Naive thymus-derived CD8-positive, alpha-beta T cell (primary cell): ENCODE measurements around the gene TMEM184B. TPM values are rescaled to one million over a fixed set of nuclear protein-coding genes. Genes with fewer than 3 reads are reported as not detected.

ENCODE experiments used
- ATAC-seq, 2 donors: fragments of 150-1000 bp; cut with Tn5 transposase in 1 of 2; sonication (Bioruptor Pico), chemical (Tn5 transposase) in 1 of 2; 1 replicate in 1 of 2; 2 replicates in 1 of 2; pipeline ENCODE4 v1.10.0; 2021; ENCODE audit warnings: mild to moderate bottlenecking in 2 of 2, moderate library complexity in 2 of 2
- POLR2A ChIA-PET: fragments of 350-600 bp; sonication (Branson Sonifier 250); formaldehyde crosslinking; loops from one replicate; lab custom pipeline; 2021; ENCODE audit warnings: antibody characterized with exemption; lab: Charles Lee
- DNase-seq, 10 donors: peaks; one replicate each; pipeline versions ENCODE4 v3.0.0 to v3.0.0-alpha.2; 2020 to 2022
- H3K27ac Mint-ChIP-seq, 10 donors: one replicate each; pipeline ENCODE4 v1.8.0; 2020 to 2022; ENCODE audit warnings: mild to moderate bottlenecking in 10 of 10, mixed read lengths in 10 of 10, moderate library complexity in 4 of 10, inconsistent platforms in 1 of 10
- H3K27me3 Mint-ChIP-seq, 5 donors: one replicate each; pipeline ENCODE4 v1.8.0; 2021 to 2022; ENCODE audit warnings: mixed read lengths in 5 of 5
- H3K36me3 Mint-ChIP-seq, 3 donors: one replicate each; pipeline ENCODE4 v1.8.0; 2020 to 2022; ENCODE audit warnings: mixed read lengths in 3 of 3, mild to moderate bottlenecking in 2 of 3, inconsistent platforms in 1 of 3
- H3K4me1 Mint-ChIP-seq, 4 donors: one replicate each; pipeline ENCODE4 v1.8.0; 2021 to 2022; ENCODE audit warnings: mixed read lengths in 4 of 4
- H3K4me3 Mint-ChIP-seq, 10 donors: one replicate each; pipeline ENCODE4 v1.8.0; 2020 to 2022; ENCODE audit warnings: mild to moderate bottlenecking in 10 of 10, mixed read lengths in 10 of 10, moderate library complexity in 6 of 10, inconsistent platforms in 1 of 10
- H3K9me3 Mint-ChIP-seq, 9 donors: one replicate each; pipeline ENCODE4 v1.8.0; 2020 to 2022; ENCODE audit warnings: mixed read lengths in 9 of 9, mild to moderate bottlenecking in 3 of 9, inconsistent platforms in 1 of 9, moderate library complexity in 1 of 9
- polyA plus RNA-seq, 3 donors: library from polyadenylated mRNA; unstranded; fragments of 300-500 nt; fragmentation: Illumina TruSeq; gene quantifications; one replicate each; pipeline ENCODE4 v1.2.3, GENCODE V29; 2021
- total RNA-seq, 8 experiments: library from RNA in 2 of 8; stranded (reverse) in 2 of 8; gene quantifications; one replicate each; pipeline ENCODE4 v1.2.3 and lab custom pipeline; 2021 to 2026

Gene TMEM184B
- total and polyA plus RNA-seq, 5 experiments from 2014 or later, result 5.1 to 26.8 (median 13.0) TPM

DNA sequence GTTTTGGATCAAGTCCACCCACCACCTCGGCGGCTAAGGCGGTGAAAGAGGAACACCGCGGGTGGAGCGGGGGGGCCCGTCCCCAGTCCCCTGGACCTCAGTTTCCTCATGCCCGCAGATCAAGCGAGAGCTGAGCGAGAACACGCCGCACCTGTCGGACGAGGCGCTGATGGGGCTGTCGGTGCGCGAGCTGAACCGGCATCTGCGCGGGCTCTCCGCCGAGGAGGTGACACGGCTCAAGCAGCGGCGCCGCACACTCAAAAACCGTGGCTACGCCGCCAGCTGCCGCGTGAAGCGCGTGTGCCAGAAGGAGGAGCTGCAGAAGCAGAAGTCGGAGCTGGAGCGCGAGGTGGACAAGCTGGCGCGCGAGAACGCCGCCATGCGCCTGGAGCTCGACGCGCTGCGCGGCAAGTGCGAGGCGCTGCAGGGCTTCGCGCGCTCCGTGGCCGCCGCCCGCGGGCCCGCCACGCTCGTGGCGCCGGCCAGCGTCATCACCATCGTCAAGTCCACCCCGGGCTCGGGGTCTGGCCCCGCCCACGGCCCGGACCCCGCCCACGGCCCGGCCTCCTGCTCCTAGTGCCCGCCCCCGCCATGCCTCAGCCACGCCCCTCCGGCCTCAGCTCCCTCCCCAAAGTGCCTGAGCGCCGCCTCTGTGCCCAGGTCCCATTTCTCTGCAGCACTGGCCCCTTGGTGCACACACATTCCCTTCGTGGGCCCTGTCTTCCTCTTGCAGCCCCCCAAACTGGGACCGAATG lies 58.3 kb downstream of the TMEM184B start:
- H3K27me3 Mint-ChIP-seq, result no peaks in the 10 kb centered on the region
- H3K36me3 Mint-ChIP-seq, result peaks cover 0 to 5% (median 0%) of the 10 kb centered on the region in 3 donors
- H3K4me1 Mint-ChIP-seq, result peaks cover 4 to 25% (median 21%) of the 10 kb centered on the region in 4 donors
- DNase-seq, result peak; percentile 50 to 81 (median 66)
- H3K4me3 Mint-ChIP-seq, result peak overlapping the region; percentile 39 to 81 (median 60)
- H3K27ac Mint-ChIP-seq, result peak overlapping the region in 6 of 10 donors; percentile 6 to 77 (median 66)
- ATAC-seq, result peak; percentile 79 to 81
- H3K9me3 Mint-ChIP-seq, result no peaks in the 10 kb centered on the region
- POLR2A ChIA-PET, result interaction anchor here (1.0 to 2.4 kb wide), 6 partner anchors 10 to 71 kb away, joined by 3 to 15 read pairs (median 6); partner anchors contain the start of genes MAFF and PLA2G6

DNA sequence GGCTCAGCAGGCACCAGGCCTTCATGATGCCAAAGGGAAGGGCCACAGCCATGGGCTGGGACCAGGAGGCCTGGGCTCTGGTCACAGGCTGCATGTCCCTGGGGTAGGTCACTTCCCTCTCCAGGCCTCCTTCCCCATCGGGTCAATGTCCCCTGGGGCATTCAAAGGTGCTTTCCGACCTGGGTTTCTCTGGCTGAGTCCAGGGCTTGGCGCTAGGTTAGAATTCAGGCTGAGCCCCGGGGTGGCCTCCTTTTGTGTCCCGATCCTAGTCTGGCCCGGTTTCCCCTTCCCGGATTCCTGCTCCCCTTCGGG lies 58.9 kb downstream of the TMEM184B start:
- ATAC-seq (no peak), DNase-seq (no peak)
- H3K9me3 Mint-ChIP-seq, result no peaks in the 10 kb centered on the region
- H3K4me3 Mint-ChIP-seq, result peak overlapping the region in 8 of 10 donors; percentile 57 to 81 (median 64)
- H3K27me3 Mint-ChIP-seq, result no peaks in the 10 kb centered on the region
- POLR2A ChIA-PET, result interaction anchor here (1.0 to 2.4 kb wide), 6 partner anchors 10 to 70 kb away, joined by 3 to 15 read pairs (median 6); partner anchors contain the start of genes MAFF and PLA2G6
- peaks cover 0 to 5% (median 0%) of the 10 kb centered on the region in 3 donors for H3K36me3 Mint-ChIP-seq
- H3K4me1 Mint-ChIP-seq, result peaks cover 4 to 20% (median 16%) of the 10 kb centered on the region in 4 donors
- peak overlapping the region in 4 of 10 donors; percentile 15 to 75 (median 46) for H3K27ac Mint-ChIP-seq

DNA sequence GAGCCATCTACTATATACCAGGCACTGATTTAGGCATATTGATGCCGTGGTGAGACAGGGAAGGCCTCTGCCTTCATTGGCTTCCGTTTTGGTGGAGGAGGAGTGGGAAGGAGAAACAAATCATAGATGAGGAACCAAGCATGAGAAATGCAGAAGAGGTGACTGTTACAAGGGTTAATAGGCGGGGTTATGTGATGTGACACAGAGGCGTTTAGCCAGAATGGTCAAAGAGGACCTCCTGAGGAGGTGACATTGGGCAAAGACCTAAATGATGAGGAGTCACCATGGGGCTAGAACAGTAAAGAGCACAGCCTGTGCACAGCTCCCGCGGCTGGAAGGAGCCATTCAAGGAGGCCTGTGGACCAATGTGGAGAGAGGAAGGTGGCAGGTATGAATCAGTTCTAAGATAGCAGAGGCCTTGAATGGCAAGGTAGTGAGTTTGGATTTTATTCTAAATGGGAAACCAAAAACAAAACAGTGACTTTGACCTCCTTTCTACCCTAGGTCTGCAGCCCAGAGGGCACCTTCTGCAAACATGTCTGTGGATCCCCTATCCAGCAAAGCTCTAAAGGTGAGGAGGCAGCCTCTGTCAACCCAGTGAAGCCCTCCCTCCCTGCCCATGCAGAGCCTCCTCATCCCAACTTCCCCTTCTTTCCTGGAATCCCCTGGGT lies 59.4 kb downstream of the TMEM184B start:
- Mint-ChIP-seq H3K27ac (peak overlapping the region in 8 of 10 donors; percentile 15 to 75 (median 56)), H3K27me3 (no peaks in the 10 kb centered on the region), H3K4me1 (peaks cover 4 to 19% (median 16%) of the 10 kb centered on the region in 4 donors), H3K9me3 (no peaks in the 10 kb centered on the region), H3K36me3 (peaks cover 0 to 5% (median 0%) of the 10 kb centered on the region in 3 donors), H3K4me3 (peak overlapping the region in 9 of 10 donors; percentile 10 to 78 (median 40))
- ATAC-seq (no peak), DNase-seq (no peak)
- POLR2A ChIA-PET, result interaction anchor here (1.3 to 2.4 kb wide), 3 partner anchors 9 to 32 kb away, joined by 5 to 15 read pairs (median 11); partner anchors contain the start of genes MAFF and PLA2G6

DNA sequence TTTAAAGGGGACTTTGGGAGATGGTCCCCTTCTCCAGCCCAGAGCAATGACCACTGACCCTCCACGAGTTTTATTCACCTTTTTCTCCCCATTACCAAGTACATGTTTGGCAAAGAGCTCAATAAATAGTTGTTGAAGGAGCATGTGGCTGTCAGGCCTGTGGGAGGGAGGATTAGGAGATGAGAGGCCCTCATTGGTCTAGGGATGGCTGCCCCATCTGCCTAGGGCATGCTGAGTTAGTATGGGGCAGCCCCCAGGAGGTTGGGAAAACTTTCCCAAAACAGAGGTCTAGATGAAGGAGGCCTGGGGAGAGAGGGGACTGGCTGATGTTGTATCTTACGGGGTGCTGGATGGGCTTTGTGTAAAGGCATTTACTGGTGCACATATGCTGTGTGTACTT lies 60.4 kb downstream of the TMEM184B start:
- DNase-seq, result no peak
- peak overlapping the region in 1 of 10 donors; percentile 66 for H3K27ac Mint-ChIP-seq
- POLR2A ChIA-PET, result interaction anchor here (2.4 kb wide), 1 partner anchor 31 kb away, joined by 15 read pairs; the partner anchor contains the start of gene PLA2G6
- no peak overlapping the region for H3K4me3 Mint-ChIP-seq
- H3K9me3 Mint-ChIP-seq, result no peaks in the 10 kb centered on the region
- peaks cover 0 to 5% (median 0%) of the 10 kb centered on the region in 3 donors for H3K36me3 Mint-ChIP-seq
- no peaks in the 10 kb centered on the region for H3K27me3 Mint-ChIP-seq
- peaks cover 4 to 19% (median 13%) of the 10 kb centered on the region in 4 donors for H3K4me1 Mint-ChIP-seq
- ATAC-seq, result no peak

DNA sequence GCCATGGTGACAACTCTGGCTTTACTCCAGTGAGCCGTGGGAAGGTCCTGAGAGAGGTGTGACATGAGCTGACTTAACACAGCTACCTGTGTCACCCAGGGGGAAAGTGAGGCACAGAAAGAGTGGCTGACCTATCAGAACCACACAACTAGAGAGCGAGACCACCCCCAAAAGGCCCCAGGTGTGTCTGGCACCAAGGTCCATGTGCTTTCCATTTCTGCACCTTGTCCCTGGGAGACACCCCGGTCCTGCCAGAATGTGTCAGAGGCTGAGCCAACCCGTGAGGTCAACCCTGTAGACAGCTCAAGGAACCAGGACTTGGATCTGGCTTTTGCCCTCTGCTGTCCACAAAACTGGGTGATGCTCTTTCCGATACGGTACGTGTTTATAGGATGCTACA lies 61.3 kb downstream of the TMEM184B start:
- Mint-ChIP-seq H3K27ac (no peak overlapping the region), H3K4me3 (no peak overlapping the region), H3K4me1 (peaks cover 4 to 19% (median 13%) of the 10 kb centered on the region in 4 donors), H3K36me3 (peaks cover 0 to 4% (median 0%) of the 10 kb centered on the region in 3 donors), H3K9me3 (no peaks in the 10 kb centered on the region), H3K27me3 (no peaks in the 10 kb centered on the region)
- POLR2A ChIA-PET, result no interaction called here
- ATAC-seq, result no peak
- no peak for DNase-seq

DNA sequence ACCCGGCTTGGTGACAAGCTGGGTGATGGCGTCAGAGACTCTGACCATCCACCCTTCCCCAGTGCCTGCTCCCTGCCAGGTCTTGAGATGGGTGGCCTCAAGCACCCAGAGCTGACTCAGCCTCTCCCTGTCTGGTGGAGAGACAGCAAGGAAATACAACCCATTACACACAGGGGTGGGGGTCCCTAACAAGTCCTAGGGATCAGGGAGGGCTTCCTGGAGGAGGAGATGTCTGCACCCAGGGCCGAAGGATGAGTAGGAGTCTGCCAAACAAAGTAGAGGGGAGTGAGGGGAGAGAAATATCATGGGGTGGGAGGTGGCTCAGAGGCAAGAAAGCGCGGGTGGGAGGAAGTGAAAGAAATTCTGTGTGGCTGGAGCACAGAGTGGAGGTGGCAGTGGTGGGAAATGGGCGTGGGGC lies 64.2 kb downstream of the TMEM184B start:
- Mint-ChIP-seq H3K36me3 (peaks cover 0 to 2% (median 1%) of the 10 kb centered on the region in 3 donors), H3K4me1 (peaks cover 12 to 22% (median 21%) of the 10 kb centered on the region in 4 donors), H3K27ac (peak overlapping the region in 1 of 10 donors; percentile 64), H3K9me3 (no peaks in the 10 kb centered on the region), H3K27me3 (no peaks in the 10 kb centered on the region), H3K4me3 (no peak overlapping the region)
- ATAC-seq (no peak), DNase-seq (no peak)
- POLR2A ChIA-PET, result no interaction called here

DNA sequence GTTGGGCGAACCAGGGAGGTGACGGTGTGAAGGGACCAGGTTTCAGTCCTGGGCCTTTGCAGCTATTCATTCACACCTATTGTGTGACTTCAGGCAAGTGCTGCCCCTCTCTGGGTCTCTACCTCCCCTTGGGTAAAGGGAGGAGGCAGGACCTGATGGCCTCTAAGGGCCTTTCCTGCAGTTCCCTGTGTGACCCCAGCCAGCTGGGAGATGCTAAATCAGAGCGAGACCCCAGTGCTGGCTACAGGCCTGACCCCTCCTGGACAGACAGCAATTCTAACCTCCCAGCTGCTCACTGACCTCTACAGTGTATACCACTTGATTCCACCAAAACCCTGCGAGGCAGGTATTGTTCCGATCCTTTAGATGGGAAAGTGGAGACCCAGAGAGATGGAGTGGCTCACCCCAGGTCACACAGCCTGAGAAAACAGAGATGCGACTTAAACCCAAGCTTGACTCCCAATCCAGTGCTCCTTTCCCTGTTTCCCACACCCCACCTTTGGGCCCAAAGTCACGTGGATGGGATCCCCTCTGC lies 64.8 kb downstream of the TMEM184B start:
- Mint-ChIP-seq H3K4me1 (peaks cover 13 to 22% (median 20%) of the 10 kb centered on the region in 4 donors), H3K9me3 (no peaks in the 10 kb centered on the region), H3K27me3 (no peaks in the 10 kb centered on the region), H3K36me3 (peaks cover 0 to 2% (median 1%) of the 10 kb centered on the region in 3 donors), H3K27ac (peak overlapping the region in 1 of 10 donors; percentile 34), H3K4me3 (no peak overlapping the region)
- DNase-seq (no peak), ATAC-seq (no peak)
- POLR2A ChIA-PET, result no interaction called here

DNA sequence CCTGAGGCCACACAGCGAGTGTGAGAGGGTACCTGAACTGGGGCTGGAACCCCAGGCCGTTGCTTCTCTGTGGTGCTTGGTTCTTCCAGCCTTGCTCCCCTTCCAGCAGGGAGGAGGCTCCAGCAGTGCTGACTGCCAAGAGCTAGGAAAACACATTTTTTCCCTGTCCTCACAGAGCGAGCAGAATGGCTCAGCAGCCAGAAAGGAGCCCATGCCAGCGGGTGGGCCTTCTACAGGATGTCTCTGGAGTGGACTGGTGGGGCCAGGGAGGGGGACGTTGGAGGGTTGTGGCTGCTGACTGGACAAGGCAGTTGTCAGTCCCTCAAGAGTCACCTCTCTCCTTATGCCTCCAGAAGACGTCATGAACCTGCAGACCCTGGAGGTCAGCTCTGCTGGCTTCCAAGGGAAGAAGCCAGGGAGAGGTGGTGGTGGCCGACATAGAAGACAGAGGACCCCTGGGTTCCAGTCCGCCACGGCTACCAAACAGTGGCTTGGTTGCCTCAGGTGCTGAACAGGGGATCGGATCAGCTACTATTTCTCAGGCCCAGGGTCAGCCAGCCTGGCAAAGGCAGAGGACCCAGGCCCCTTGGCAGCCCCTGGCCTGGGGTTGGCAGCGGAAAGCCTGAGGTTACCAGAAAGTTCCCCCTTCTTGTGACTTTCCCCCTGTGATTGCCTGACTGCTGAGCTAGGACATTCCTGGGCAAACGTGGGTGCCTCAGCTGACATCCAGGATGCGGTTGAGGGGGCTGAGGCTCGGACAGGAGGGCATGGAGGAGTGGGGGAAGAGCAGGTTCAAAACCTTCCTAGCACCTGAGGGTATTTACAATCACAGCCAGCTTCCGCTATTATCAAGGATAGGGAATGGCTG lies 67.3 kb downstream of the TMEM184B start:
- POLR2A ChIA-PET, result interaction anchor here (0.7 to 0.8 kb wide), 3 partner anchors 11 to 24 kb away, joined by 3 read pairs; partner anchors contain the start of gene PLA2G6
- H3K36me3 Mint-ChIP-seq, result peaks cover 0 to 1% (median 0%) of the 10 kb centered on the region in 3 donors
- peak overlapping the region in 2 of 10 donors; percentile 46 to 58 for H3K4me3 Mint-ChIP-seq
- H3K27ac Mint-ChIP-seq, result peak overlapping the region in 8 of 10 donors; percentile 29 to 81 (median 67)
- H3K27me3 Mint-ChIP-seq, result no peaks in the 10 kb centered on the region
- H3K9me3 Mint-ChIP-seq, result no peaks in the 10 kb centered on the region
- DNase-seq (no peak), ATAC-seq (no peak)
- peaks cover 19 to 39% (median 33%) of the 10 kb centered on the region in 4 donors for H3K4me1 Mint-ChIP-seq

DNA sequence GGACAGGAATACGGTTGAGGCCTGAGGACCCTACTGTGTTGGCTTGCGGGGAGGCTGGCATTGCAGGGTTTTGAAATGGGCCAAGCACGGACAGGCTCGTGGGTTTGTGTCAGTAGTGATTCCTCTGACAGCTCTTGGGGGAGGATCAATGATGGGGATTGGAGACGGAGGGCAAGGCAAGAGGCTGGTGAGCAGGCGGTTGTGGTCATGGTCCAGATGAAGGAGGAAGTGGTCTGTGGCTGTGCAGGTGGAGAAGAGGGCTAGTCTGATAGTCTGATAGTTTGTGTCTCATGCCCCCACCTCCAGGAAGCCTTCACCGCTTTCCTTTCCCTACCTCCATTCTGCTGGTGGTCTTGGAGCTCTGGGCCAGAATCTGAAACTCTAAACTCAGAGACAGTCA lies 68.0 kb downstream of the TMEM184B start:
- no peaks in the 10 kb centered on the region for H3K27me3 Mint-ChIP-seq
- H3K9me3 Mint-ChIP-seq, result no peaks in the 10 kb centered on the region
- no peak for DNase-seq
- POLR2A ChIA-PET, result interaction anchor here (1.1 to 1.3 kb wide), 2 partner anchors 10 to 24 kb away, joined by 5 read pairs; partner anchors contain the start of gene PLA2G6
- H3K36me3 Mint-ChIP-seq, result peaks cover 0 to 1% (median 0%) of the 10 kb centered on the region in 3 donors
- H3K4me1 Mint-ChIP-seq, result peaks cover 19 to 41% (median 35%) of the 10 kb centered on the region in 4 donors
- H3K4me3 Mint-ChIP-seq, result peak overlapping the region in 5 of 10 donors; percentile 38 to 81 (median 46)
- peak overlapping the region; percentile 37 to 81 (median 68) for H3K27ac Mint-ChIP-seq
- no peak for ATAC-seq

DNA sequence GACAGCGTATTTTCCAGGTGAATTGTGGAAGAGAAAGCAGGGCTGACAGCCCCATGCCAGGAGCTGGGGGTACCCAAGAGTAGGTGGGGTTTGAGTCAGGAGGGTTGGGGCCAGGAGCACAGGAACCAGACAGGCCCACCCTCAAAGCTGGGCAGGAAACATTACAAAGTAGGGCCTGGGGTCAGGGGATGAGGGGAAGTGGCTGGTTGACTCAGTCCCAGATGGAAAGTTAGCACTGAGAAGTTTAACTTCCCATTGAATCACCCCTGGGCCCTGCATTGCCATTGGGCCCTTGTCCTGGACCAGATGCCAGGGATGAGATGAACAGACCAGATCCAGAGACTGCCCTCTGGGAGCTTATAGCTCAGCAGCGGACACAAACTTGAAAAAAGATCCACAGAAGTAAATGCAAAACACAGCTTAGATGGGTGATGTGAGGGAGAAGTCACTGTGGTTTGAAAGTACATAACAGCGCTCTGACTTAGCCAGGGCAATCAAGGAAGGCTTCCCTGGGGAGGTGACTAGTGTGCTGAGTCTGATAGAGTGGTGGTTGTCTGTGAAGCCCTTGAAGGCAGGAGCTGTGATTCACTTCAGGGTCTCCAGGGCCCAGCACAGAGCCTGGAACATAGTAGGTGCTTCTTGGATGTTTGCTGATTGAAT lies 68.8 kb downstream of the TMEM184B start:
- POLR2A ChIA-PET, result interaction anchor here (0.5 to 1.8 kb wide), 6 partner anchors 10 to 479 kb away, joined by 3 to 6 read pairs (median 4); partner anchors contain the start of gene PLA2G6
- Mint-ChIP-seq H3K4me1 (peaks cover 22 to 45% (median 36%) of the 10 kb centered on the region in 4 donors), H3K36me3 (peaks cover 0 to 1% (median 0%) of the 10 kb centered on the region in 3 donors), H3K9me3 (no peaks in the 10 kb centered on the region), H3K4me3 (peak overlapping the region; percentile 31 to 91 (median 82)), H3K27me3 (no peaks in the 10 kb centered on the region), H3K27ac (peak overlapping the region; percentile 39 to 91 (median 74))
- DNase-seq, result no peak
- ATAC-seq, result no peak
